ENCODE data around the gene TAOK2.

The TAOK2 gene

DNA sequence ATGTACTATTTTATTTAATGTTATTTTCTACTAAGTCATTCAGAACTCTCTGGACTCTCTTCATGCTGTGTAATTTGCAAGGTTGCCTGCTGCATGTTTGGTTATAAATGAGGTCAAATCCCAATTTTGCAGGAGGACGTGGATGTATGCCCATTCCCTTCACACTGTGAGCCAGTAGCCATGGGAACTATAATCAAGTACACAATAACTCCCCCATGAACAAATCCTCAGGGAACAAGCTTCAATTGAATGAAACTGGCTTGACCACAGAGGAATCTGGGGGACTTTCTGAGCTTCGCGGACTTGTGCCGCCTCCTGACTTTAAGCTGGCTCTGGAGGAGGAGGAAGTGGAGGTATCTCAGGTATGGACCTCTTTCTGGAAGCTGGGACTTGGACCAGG, 33.0 kb upstream of the TAOK2 start:
- H3K9me3 ChIP-seq (ENCODE audit: insufficient read depth, low read length): no peaks in the 10 kb centered on the region

DNA sequence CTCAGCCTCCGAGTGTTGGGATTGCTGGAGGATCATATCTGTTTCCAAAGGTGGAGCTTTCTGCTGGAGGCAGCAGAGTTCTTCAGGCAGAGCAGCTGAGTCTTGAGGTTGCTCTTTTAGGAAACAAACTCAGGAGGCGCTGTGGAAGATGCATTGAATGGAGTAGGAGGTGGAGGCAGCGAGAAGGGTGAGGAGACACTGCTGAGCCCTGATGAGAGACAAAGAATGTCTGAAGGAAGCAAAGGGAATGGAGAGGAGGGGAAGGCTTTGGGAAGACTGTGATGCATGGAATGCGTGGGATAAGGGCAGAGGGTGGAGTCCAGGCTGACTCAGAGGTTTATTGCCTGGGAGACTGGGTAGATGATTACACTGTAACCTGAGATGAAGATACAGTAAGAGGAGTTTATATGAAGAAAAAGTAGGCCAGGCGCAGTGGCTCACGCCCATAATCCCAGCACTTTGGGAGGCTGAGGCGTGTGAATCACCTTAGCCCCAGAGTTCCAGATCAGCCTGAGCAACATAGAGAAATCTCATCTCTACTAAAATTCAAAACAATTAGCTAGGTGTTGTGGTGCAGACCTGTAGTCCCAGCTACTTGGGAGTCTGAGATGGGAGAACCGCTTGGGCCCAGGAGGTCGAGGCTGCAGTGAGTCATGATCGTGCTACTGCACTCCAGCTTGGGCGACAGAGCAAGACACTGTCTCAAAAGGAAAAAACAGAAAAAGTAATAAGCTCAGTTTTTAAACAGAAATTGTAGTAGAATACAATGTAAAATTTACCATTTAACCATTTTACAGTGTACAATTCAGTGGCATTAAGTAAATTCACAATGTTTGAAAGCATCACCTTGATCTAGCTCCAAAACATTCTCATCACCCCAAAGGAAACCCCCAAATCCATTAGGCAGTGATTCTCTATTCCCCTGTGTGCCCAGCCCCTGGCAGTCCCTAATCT, 29.5 kb upstream of the TAOK2 start:
- no peaks in the 10 kb centered on the region for H3K4me1 ChIP-seq (ENCODE audit: insufficient read depth, insufficient read length)
- peak; percentile 87 for DNase-seq (ENCODE audit: low read depth, low spot score)
- TF ChIP-seq YY1 (IDR thresholded peaks at IDR 0.05; ENCODE audit: insufficient read depth, insufficient read length) (no peak), ZNF274 (IDR thresholded peaks at IDR 0.05; ENCODE audit: low read depth, low read length) (no peak), SUZ12 (IDR thresholded peaks at IDR 0.05; ENCODE audit: extremely low read depth, insufficient read depth, insufficient read length) (no peak)
- H3K27me3 ChIP-seq (ENCODE audit: insufficient read depth, insufficient read length): no peaks in the 10 kb centered on the region
- no peaks in the 10 kb centered on the region for H3K36me3 ChIP-seq (ENCODE audit: insufficient read depth, insufficient read length, low read length)
- no peak overlapping the region for H3K4me3 ChIP-seq (ENCODE audit: insufficient read length, low read depth)
- H3K9me3 ChIP-seq (ENCODE audit: insufficient read depth, low read length): peaks cover 5% of the 10 kb centered on the region; the same call in 1 of the 2 replicates
- peak overlapping the region; percentile 38 for H3K9ac ChIP-seq (ENCODE audit: insufficient read length, low read depth)

More for the DNA sequence above, 33.0 kb upstream of the TAOK2 start:
- Histone ChIP-seq H3K4me3 (ENCODE audit: insufficient read length, low read depth) (no peak overlapping the region), H3K36me3 (ENCODE audit: insufficient read depth, insufficient read length, low read length) (no peaks in the 10 kb centered on the region), H3K9ac (ENCODE audit: insufficient read length, low read depth) (no peak overlapping the region), H3K4me1 (ENCODE audit: insufficient read depth, insufficient read length) (no peaks in the 10 kb centered on the region), H3K27me3 (ENCODE audit: insufficient read depth, insufficient read length) (no peaks in the 10 kb centered on the region)
- no peak for TF ChIP-seq YY1 (IDR thresholded peaks at IDR 0.05; ENCODE audit: insufficient read depth, insufficient read length)
- TF ChIP-seq SUZ12 (IDR thresholded peaks at IDR 0.05; ENCODE audit: extremely low read depth, insufficient read depth, insufficient read length): no peak
- no peak for TF ChIP-seq ZNF274 (IDR thresholded peaks at IDR 0.05; ENCODE audit: low read depth, low read length)
- DNase-seq (ENCODE audit: low read depth, low spot score): no peak

DNA sequence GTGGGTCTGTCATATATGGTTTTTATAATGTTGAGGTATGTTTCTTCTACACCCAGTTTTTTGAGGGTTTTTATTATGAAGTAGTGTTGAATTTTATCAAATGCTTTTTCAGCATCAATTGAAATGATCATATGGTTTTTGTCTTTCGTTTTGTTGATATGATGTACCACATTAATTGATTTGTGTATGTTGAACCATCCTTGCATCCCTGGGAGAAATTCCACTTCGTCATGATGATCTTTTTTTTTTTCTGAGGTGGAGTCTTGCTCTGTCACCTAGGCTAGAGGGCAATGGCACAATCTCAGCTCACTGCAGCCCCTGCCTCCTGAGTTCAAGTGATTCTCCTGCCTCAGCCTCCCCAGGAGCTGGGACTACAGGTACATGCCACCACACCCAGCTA, 25.8 kb upstream of the TAOK2 start:
- peaks cover 8% of the 10 kb centered on the region for H3K4me1 ChIP-seq (ENCODE audit: insufficient read depth, insufficient read length)
- no peak for DNase-seq (ENCODE audit: low read depth, low spot score)
- no peaks in the 10 kb centered on the region for H3K36me3 ChIP-seq (ENCODE audit: insufficient read depth, insufficient read length, low read length)
- peaks cover 5% of the 10 kb centered on the region; the same call in 1 of the 2 replicates for H3K9me3 ChIP-seq (ENCODE audit: insufficient read depth, low read length)
- TF ChIP-seq SUZ12 (IDR thresholded peaks at IDR 0.05; ENCODE audit: extremely low read depth, insufficient read depth, insufficient read length) (no peak), ZNF274 (IDR thresholded peaks at IDR 0.05; ENCODE audit: low read depth, low read length) (no peak), YY1 (IDR thresholded peaks at IDR 0.05; ENCODE audit: insufficient read depth, insufficient read length) (no peak)
- no peaks in the 10 kb centered on the region for H3K27me3 ChIP-seq (ENCODE audit: insufficient read depth, insufficient read length)
- no peak overlapping the region for H3K9ac ChIP-seq (ENCODE audit: insufficient read length, low read depth)
- H3K4me3 ChIP-seq (ENCODE audit: insufficient read length, low read depth): no peak overlapping the region

DNA sequence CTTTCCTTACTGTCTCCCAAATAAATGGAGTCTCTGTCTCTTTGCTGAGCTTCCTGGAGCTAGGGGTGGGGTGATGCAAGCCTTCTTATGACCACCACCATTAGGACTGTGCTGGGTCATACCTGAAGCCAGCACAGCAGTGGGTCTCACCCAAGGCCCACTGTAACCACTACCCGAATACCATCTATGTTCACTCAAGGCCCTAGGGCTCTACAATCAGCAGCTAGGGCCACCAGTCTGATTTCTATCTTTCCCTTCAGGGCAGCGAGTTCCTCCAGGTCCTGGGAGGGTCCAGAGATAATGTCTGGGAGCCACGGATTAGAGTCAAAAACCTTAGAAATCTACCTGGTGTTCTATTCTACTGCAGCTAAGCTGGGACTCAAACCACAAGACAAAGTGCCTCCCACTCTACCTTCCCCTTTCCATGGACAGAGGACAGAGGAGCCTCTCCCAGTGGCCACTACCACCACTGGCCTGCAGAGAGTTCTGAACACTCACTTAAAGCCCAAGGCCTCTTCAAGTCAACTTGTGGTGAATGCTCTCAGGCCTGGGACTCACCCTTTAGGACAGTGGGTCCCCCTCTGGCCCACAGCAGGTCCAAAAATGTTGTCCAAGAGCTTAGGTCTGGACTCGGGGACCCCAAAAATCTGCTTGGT, 22.7 kb upstream of the TAOK2 start:
- no peak for DNase-seq (ENCODE audit: low read depth, low spot score)
- H3K27me3 ChIP-seq (ENCODE audit: insufficient read depth, insufficient read length): no peaks in the 10 kb centered on the region
- TF ChIP-seq ZNF274 (IDR thresholded peaks at IDR 0.05; ENCODE audit: low read depth, low read length) (no peak), SUZ12 (IDR thresholded peaks at IDR 0.05; ENCODE audit: extremely low read depth, insufficient read depth, insufficient read length) (no peak), YY1 (IDR thresholded peaks at IDR 0.05; ENCODE audit: insufficient read depth, insufficient read length) (no peak)

DNA sequence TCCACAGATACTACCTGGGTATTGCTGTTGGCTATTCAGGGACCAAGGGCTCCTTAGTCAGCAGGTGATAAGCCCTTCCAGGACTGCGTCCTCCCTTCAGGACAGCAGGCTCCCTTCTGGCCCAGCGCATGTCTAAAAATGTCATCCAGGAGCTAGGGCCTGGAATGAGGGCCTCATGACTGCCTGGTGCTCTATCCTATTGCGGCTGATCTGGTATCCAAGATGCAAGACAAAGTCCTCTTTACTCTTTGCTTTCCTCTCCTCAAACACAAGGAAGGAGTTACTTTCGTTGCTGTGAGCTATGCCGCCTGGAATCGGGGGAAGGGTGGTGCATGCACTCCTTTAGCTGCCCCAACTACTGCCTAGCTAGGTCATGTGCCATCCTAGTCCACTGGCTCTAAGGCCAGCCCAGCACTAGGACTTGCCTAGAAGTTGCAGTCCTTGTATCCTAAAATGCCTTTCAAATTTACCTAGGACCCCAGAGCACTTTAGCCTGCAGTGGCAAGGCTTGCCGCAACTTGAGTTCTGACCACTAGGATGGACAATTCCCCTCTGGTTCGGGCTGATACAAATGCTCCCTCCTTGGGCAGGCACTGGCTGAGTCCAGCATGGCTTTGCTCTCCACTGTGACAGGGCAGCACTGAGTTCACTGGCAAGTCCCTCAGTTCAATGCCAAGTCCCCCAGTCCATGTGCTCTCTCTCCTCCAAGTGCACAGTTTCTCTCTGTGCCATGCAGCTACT, 21.9 kb upstream of the TAOK2 start:
- Histone ChIP-seq H3K4me3 (ENCODE audit: insufficient read length, low read depth) (no peak overlapping the region), H3K9me3 (ENCODE audit: insufficient read depth, low read length) (peaks cover 5% of the 10 kb centered on the region; the same call in 1 of the 2 replicates), H3K27me3 (ENCODE audit: insufficient read depth, insufficient read length) (no peaks in the 10 kb centered on the region), H3K36me3 (ENCODE audit: insufficient read depth, insufficient read length, low read length) (no peaks in the 10 kb centered on the region), H3K9ac (ENCODE audit: insufficient read length, low read depth) (no peak overlapping the region), H3K4me1 (ENCODE audit: insufficient read depth, insufficient read length) (peaks cover 8% of the 10 kb centered on the region)
- TF ChIP-seq YY1 (IDR thresholded peaks at IDR 0.05; ENCODE audit: insufficient read depth, insufficient read length) (no peak), ZNF274 (IDR thresholded peaks at IDR 0.05; ENCODE audit: low read depth, low read length) (no peak), SUZ12 (IDR thresholded peaks at IDR 0.05; ENCODE audit: extremely low read depth, insufficient read depth, insufficient read length) (no peak)
- DNase-seq (ENCODE audit: low read depth, low spot score): no peak

More for the DNA sequence above, 22.7 kb upstream of the TAOK2 start:
- H3K9me3 ChIP-seq (ENCODE audit: insufficient read depth, low read length): peaks cover 5% of the 10 kb centered on the region; the same call in 1 of the 2 replicates
- no peaks in the 10 kb centered on the region for H3K36me3 ChIP-seq (ENCODE audit: insufficient read depth, insufficient read length, low read length)
- no peak overlapping the region for H3K9ac ChIP-seq (ENCODE audit: insufficient read length, low read depth)
- peaks cover 8% of the 10 kb centered on the region for H3K4me1 ChIP-seq (ENCODE audit: insufficient read depth, insufficient read length)
- H3K4me3 ChIP-seq (ENCODE audit: insufficient read length, low read depth): no peak overlapping the region

DNA sequence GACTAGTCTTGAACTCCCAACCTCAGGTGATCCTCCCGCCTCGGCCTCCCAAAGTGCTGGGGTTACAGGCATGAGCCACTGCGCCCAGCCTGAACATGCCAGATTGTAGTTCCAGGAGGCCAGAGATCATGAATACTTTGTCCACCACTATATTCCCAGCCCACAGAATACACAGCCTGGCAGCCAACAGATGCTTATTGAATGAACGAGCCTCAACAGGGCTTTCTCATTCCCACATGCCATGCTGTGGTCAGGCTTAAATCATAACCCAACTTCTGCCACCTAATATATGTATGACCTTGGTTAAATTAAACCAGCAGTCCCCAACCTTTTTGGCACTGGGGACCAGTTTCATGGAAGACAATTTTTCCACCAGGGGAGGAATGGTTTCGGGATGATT, 14.9 kb upstream of the TAOK2 start:
- DNase-seq (ENCODE audit: low read depth, low spot score): no peak
- H3K4me3 ChIP-seq (ENCODE audit: insufficient read length, low read depth): no peak overlapping the region
- no peaks in the 10 kb centered on the region for H3K27me3 ChIP-seq (ENCODE audit: insufficient read depth, insufficient read length)
- H3K9me3 ChIP-seq (ENCODE audit: insufficient read depth, low read length): no peaks in the 10 kb centered on the region
- peaks cover 5% of the 10 kb centered on the region for H3K4me1 ChIP-seq (ENCODE audit: insufficient read depth, insufficient read length)
- TF ChIP-seq YY1 (IDR thresholded peaks at IDR 0.05; ENCODE audit: insufficient read depth, insufficient read length) (no peak), SUZ12 (IDR thresholded peaks at IDR 0.05; ENCODE audit: extremely low read depth, insufficient read depth, insufficient read length) (no peak), ZNF274 (IDR thresholded peaks at IDR 0.05; ENCODE audit: low read depth, low read length) (no peak)
- H3K36me3 ChIP-seq (ENCODE audit: insufficient read depth, insufficient read length, low read length): no peaks in the 10 kb centered on the region
- no peak overlapping the region for H3K9ac ChIP-seq (ENCODE audit: insufficient read length, low read depth)

Measured in NT2/D1 (cell line).